A549 (cell line): ENCODE data around the gene BCKDK. TPM values are rescaled to one million over a fixed set of nuclear protein-coding genes. Genes with fewer than 3 reads are reported as not detected.
A peak's percentile ranks its signal among the peaks of the same experiment; 100 is the strongest.

ENCODE experiments used
- ATAC-seq, 2 experiments: fragments of 200-7000 bp in 1 of 2; fragments of >200 bp in 1 of 2; cut with Nextera tagmentation in 1 of 2; cut with Tn5 transposase in 1 of 2; 3 replicates each; pipeline versions ENCODE4 v1.8.0 to v1.9.1; 2018 to 2020; ENCODE audit warnings: mild to moderate bottlenecking in 1 of 2, moderate library complexity in 1 of 2
- CTCF ChIA-PET: fragments of 300-600 bp; sonication (Branson Sonifier 250); formaldehyde crosslinking; extraction: SDS; loops from one replicate; lab custom pipeline; 2021; ENCODE audit warnings: antibody characterized with exemption, inconsistent platforms; lab: Yijun Ruan, JAX
- POLR2A ChIA-PET: fragments of 350-600 bp; formaldehyde crosslinking; extraction: SDS; loops from one replicate; lab custom pipeline; 2021; ENCODE audit warnings: antibody characterized with exemption, inconsistent platforms; lab: Yijun Ruan, JAX
- DNase-seq, 2 experiments: peaks; one replicate each; pipeline versions ENCODE4 v3.0.0 to v3.0.0-alpha.2; 2011 to 2016; ENCODE audit warnings: low read depth in 1 of 2, low spot score in 1 of 2
- FAIRE-seq: peaks from 2 replicates; lab custom pipeline; 2011; peaks lifted over from hg19 to GRCh38; lab: Jason Lieb, UNC
- H3K27ac ChIP-seq, 2 experiments: fragments of >200 bp; sonication (Bioruptor Twin); formaldehyde crosslinking; 3 replicates each; pipeline ENCODE4 v1.5.1; 2016 to 2017
- H3K4me1 ChIP-seq: fragments of >200 bp; sonication (Bioruptor Twin); formaldehyde crosslinking; 3 replicates; pipeline ENCODE4 v1.6.1; 2016
- H3K4me2 ChIP-seq: fragments of >200 bp; sonication (Bioruptor Twin); formaldehyde crosslinking; 3 replicates; pipeline ENCODE4 v1.6.1; 2016
- H3K4me3 ChIP-seq: fragments of >200 bp; sonication (Bioruptor Twin); formaldehyde crosslinking; 3 replicates; pipeline ENCODE4 v1.5.1; 2016
- H3K9me3 ChIP-seq: fragments of >200 bp; sonication (Bioruptor Twin); formaldehyde crosslinking; 3 replicates; pipeline ENCODE4 v1.6.1; 2016
- ATOH8 ChIP-seq: fragments of 250-450 bp; sonication (Bioruptor Pico); IDR thresholded peaks from 2 replicates; pipeline ENCODE4 v1.5.0; 2020; ENCODE audit warnings: low read depth, mild to moderate bottlenecking, moderate library complexity
- BCL3 ChIP-seq: fragments of >200 bp; sonication (Bioruptor Twin); formaldehyde crosslinking; IDR thresholded peaks from 3 replicates; pipeline ENCODE4 v1.6.1; 2016
- CTCF ChIP-seq: fragments of >200 bp; sonication (Bioruptor Twin); formaldehyde crosslinking; IDR thresholded peaks from 3 replicates; pipeline ENCODE4 v1.5.1; 2016
- E2F6 ChIP-seq: IDR thresholded peaks from 2 replicates; pipeline ENCODE4 v1.6.1; 2012; ENCODE audit warnings: low read depth, borderline replicate concordance
- FOSB ChIP-seq: fragments of 250-450 bp; sonication (Bioruptor Pico); IDR thresholded peaks from 2 replicates; pipeline ENCODE4 v1.5.0; 2020; ENCODE audit warnings: mild to moderate bottlenecking, moderate library complexity
- FOSL2 ChIP-seq, 2 experiments: fragments of 450-650 bp in 1 of 2; fragments of >200 bp in 1 of 2; sonication (Bioruptor Twin) in 1 of 2; formaldehyde crosslinking; IDR thresholded peaks; 2 replicates each; pipeline versions ENCODE4 v1.5.0 to v1.6.1; 2016 to 2020; ENCODE audit warnings: mild to moderate bottlenecking in 1 of 2, moderate library complexity in 1 of 2
- GATA3 ChIP-seq: IDR thresholded peaks from 2 replicates; pipeline ENCODE4 v1.6.1; 2012; ENCODE audit warnings: borderline replicate concordance
- HDAC2 ChIP-seq: fragments of 200-600 bp; sonication (generic); IDR thresholded peaks from 2 replicates; pipeline ENCODE4 v1.6.1; 2016
- JUN ChIP-seq, 2 experiments: fragments of >200 bp; sonication (Bioruptor Twin); formaldehyde crosslinking; IDR thresholded peaks; 2 replicates in 1 of 2; 3 replicates in 1 of 2; pipeline ENCODE4 v1.6.1; 2016 to 2017
- KDM1A ChIP-seq: fragments of 200-600 bp; sonication (generic); IDR thresholded peaks from 2 replicates; pipeline ENCODE4 v1.6.1; 2016; ENCODE audit warnings: low read depth, mild to moderate bottlenecking
- KDM5A ChIP-seq: fragments of 200-600 bp; sonication (generic); IDR thresholded peaks from 2 replicates; pipeline ENCODE4 v1.6.1; 2016; ENCODE audit warnings: antibody characterized with exemption, mild to moderate bottlenecking
- MAX ChIP-seq: IDR thresholded peaks from 2 replicates; pipeline ENCODE4 v1.6.1; 2012
- NPAS2 ChIP-seq: fragments of 250-450 bp; sonication (Bioruptor Pico); IDR thresholded peaks from 2 replicates; pipeline ENCODE4 v1.8.0; 2022; ENCODE audit warnings: mild to moderate bottlenecking, moderate library complexity, borderline replicate concordance
- PBX3 ChIP-seq: IDR thresholded peaks from 2 replicates; pipeline ENCODE4 v1.6.1; 2012
- PHF8 ChIP-seq: fragments of 200-600 bp; sonication (generic); IDR thresholded peaks from 2 replicates; pipeline ENCODE4 v1.6.1; 2016; ENCODE audit warnings: low read depth, mild to moderate bottlenecking, antibody characterized with exemption, moderate library complexity, borderline replicate concordance
- POLR2A ChIP-seq: IDR thresholded peaks from 2 replicates; pipeline ENCODE4 v1.6.1; 2012; ENCODE audit warnings: mild to moderate bottlenecking, low read length
- RAD21 ChIP-seq, 2 experiments: fragments of >200 bp in 1 of 2; sonication (Bioruptor Twin) in 1 of 2; formaldehyde crosslinking in 1 of 2; IDR thresholded peaks in 1 of 2; conservative IDR thresholded peaks in 1 of 2; 2 replicates in 1 of 2; 3 replicates in 1 of 2; pipeline ENCODE4 v1.6.1; 2012 to 2018; ENCODE audit warnings: inconsistent platforms in 1 of 2
- TP53 ChIP-seq: fragments of 250-450 bp; sonication (Bioruptor Pico); IDR thresholded peaks from 2 replicates; pipeline ENCODE4 v1.5.0; 2021; ENCODE audit warnings: mild to moderate bottlenecking, moderate library complexity
- ZC3H11A ChIP-seq: fragments of 450-650 bp; IDR thresholded peaks from 2 replicates; pipeline ENCODE4 v1.6.1; 2014; ENCODE audit warnings: antibody characterized with exemption, mild to moderate bottlenecking
- ZFP36 ChIP-seq: fragments of 450-650 bp; IDR thresholded peaks from 2 replicates; pipeline ENCODE4 v1.6.1; 2014; ENCODE audit warnings: borderline replicate concordance; ENCODE audit not compliant: partially characterized antibody
- WGBS: methylation state at CpG from one replicate; pipeline ENCODE4 v1.1.6; 2017; ENCODE audit errors: missing lambda C conversion rate; 5-methylcytosine and 5-hydroxymethylcytosine counted together
- polyA plus RNA-seq, 4 experiments: library from polyadenylated mRNA; depleted of rRNA in 3 of 4; stranded (reverse); fragments of >200 nt; fragmentation: RNase III in 1 of 4; extraction: RNeasy Plus Mini Kit Qiagen cat#74134 plus additional on column Dnase treatment in 1 of 4; gene quantifications; 2 replicates in 3 of 4; 3 replicates in 1 of 4; pipeline ENCODE4 v1.2.3, GENCODE V29; 2011 to 2017

BCKDK gene
- polyA plus RNA-seq, 2 of the 4 experiments (the other 2 are of a cell fraction) = 20.7 to 36.7 TPM

GRCh38 chr16:31117384-31118222, 9.4 kb downstream of the BCKDK start, which contains the start of gene KAT8:
Gene KAT8, plus strand, starts transcription at chr16:31117664. Its CDS starts 18 bp downstream, at chr16:31117682.
- no peaks in the 10 kb centered on the region for H3K9me3 ChIP-seq
- ChIA-PET CTCF (interaction anchor here (0.6 to 20.3 kb wide), 7 partner anchors 11 to 216 kb away, joined by 3 to 166 read pairs (median 3); no protein-coding TSS in a partner anchor), POLR2A (interaction anchor here (0.5 to 2.0 kb wide), 35 partner anchors 9 to 958 kb away, joined by 3 to 73 read pairs (median 4); partner anchors contain the start of genes ARMC5, BCKDK, FUS and PRSS8)
- peaks cover 17% of the 10 kb centered on the region for H3K4me1 ChIP-seq
- peak within 1 kb of the TSS; percentile 88 for H3K4me2 ChIP-seq
- FAIRE-seq = peak; percentile 51
- ATAC-seq = peak; percentile 96 to 97
- H3K27ac ChIP-seq = peak within 1 kb of the TSS; percentile 91 to 93
- DNase-seq = peak; percentile 96 to 98
- TF ChIP-seq NPAS2 (CRISPR knock-in tag) = no peak
- TF ChIP-seq KDM5A = peak; percentile 88
- peak; percentile 65 for TF ChIP-seq POLR2A
- TF ChIP-seq PBX3 = no peak
- TF ChIP-seq FOSB (CRISPR knock-in tag) = 0 out of 2 replicates have a peak, but pooled peaks have one; percentile 41
- TF ChIP-seq ZFP36 = no peak
- TF ChIP-seq TP53 (CRISPR knock-in tag) = no peak
- peak; percentile 88 for TF ChIP-seq PHF8
- TF ChIP-seq JUN (IDR thresholded peaks at IDR 0.05) = peak; percentile 85 to 94; a peak in 4 of 5 replicates
- TF ChIP-seq FOSL2 (IDR thresholded peaks at IDR 0.05) = no peak
- peak; percentile 2; the same call in 1 of the 2 replicates for TF ChIP-seq FOSL2 (CRISPR knock-in tag; IDR thresholded peaks at IDR 0.05)
- peak; percentile 97 for TF ChIP-seq ZC3H11A
- no peak for TF ChIP-seq KDM1A
- peak; percentile 67 for TF ChIP-seq MAX
- TF ChIP-seq GATA3 = no peak
- TF ChIP-seq E2F6 = no peak
- no peak for TF ChIP-seq CTCF
- no peak for TF ChIP-seq ATOH8 (CRISPR knock-in tag)
- TF ChIP-seq HDAC2 = no peak
- 0 out of 3 replicates have a peak, but pooled peaks have one; percentile 55 for TF ChIP-seq BCL3
- TF ChIP-seq RAD21 (conservative IDR thresholded peaks at IDR 0.05 in 1 of 2, IDR thresholded peaks at IDR 0.05 in 1 of 2) = 0 out of 5 replicates have a peak, but pooled peaks of 1 of the 2 experiments have one; percentile 20
- 2% methylated on average over 31 of the region's 68 CpGs for WGBS
- H3K4me3 ChIP-seq = peak within 1 kb of the TSS; percentile 57
